Bone marrow (tissue), 2 donors: ENCODE measurements around the gene SLX4IP.

ENCODE experiments used
- DNase-seq, 2 donors: peaks; one replicate each; lab custom pipeline; 2025; lab: John Stamatoyannopoulos, UW

Gene SLX4IP

DNA sequence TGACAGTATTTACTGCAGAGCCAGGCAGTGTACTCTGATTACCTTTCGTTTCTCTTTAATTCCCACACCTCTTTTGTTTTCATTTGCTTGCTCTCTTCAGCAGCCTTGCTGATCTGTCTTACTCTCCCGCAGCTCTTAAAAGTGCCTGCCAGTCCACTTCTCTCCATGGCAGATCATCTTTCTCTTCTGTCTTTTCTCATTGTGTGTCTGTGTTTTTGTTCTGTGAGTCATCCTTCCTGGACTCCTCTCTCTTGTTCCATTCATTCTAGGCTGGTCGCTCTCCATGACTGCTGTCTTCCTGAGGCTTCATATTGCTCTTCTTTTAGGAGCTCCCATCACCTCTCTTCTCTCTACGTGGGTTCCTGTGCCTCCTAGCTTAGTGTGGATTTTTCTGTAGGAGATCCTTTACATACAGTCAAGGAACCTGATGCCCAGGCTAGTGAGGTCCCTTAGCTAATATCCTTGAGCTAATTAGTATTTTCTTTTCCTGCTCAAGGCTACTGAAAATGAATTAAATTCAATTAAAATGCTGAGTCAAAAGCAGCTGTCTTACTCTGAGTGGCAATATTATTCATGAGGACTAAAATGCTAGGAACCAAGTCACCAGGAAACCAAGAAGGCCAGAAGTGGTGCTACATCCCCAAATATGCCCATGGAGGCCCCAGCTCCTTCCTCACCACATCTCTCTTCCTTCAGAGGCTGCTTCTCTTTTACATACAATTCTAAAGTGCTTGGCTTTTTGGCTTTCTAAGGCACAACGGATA is 86.1 kb downstream of the SLX4IP start:
- peak in 1 of 2 donors; percentile 75 for DNase-seq

- DNase-seq: no peak
Observed at GRCh38 chr20:10521836-10522235, 86.7 kb downstream of the SLX4IP start.

- no peak for DNase-seq
Observed at GRCh38 chr20:10522328-10522727, 87.2 kb downstream of the SLX4IP start.

GRCh38 chr20:10523443-10523842 is 88.3 kb downstream of the SLX4IP start:
- no peak for DNase-seq

DNA sequence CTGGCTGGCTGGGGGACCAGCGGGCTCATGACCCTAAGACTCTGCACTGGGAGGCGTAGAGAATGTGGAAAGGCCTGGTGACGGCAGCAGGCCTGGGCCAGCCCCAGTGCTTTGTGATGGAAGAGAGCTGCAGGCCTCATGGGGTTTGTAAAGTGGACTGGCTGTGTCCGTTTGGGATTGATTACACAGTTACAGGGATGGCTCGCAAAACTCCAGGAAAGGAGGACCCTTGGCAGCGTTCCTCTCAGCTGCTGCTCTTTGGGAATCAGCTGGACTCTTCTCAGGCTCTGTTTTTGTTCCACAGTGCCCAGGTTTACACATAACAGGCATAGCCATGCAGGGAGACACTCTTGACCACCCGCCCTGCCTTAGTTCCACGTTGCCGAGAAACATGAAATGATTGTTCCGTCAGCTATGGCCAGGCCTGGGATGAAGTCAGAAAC is 89.0 kb downstream of the SLX4IP start:
- DNase-seq: no peak

GRCh38 chr20:10524643-10525042 is 89.5 kb downstream of the SLX4IP start:
- no peak for DNase-seq

- no peak for DNase-seq
Observed at GRCh38 chr20:10527781-10528180, 92.7 kb downstream of the SLX4IP start.

DNA sequence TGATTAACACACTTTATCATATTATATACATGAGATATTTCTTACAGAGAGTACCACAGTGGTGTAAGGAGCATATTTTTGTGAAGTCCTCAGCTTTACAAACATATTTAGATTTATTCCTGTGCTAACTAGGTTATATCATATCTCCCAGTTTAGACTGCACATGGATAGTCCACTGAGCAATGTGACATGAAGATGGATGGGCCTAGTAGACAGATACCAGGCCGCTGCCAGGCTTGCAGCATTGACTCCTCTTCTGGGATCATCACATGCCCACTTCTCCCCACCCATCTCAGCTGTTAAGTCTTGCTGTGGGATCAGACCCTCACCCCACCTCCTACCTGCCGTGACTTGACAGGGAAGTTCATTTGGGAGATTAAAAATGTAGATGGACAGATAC is 95.8 kb downstream of the SLX4IP start:
- DNase-seq: no peak

DNA sequence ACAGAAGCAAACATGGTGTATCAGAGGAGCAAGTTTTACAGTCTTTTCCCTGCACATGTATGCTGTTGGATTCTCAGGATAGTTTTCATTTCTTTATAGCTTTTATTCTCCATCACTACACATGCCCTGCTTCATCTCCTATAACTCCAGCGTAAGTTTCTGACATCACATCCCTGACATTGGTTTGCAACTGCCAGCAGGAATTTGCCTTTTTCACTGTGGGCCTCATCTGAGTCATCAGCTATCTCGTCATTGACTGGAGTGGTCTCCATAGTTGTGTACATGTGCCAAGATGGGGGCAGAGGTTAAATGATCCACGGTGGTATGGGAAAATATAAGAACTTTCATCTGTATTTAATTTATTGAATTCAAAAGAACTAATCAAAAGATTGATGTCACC is 96.7 kb downstream of the SLX4IP start:
- DNase-seq: no peak

GRCh38 chr20:10532361-10532760 is 97.3 kb downstream of the SLX4IP start:
- no peak for DNase-seq

- no peak for DNase-seq
Observed at GRCh38 chr20:10536531-10536930, 101.4 kb downstream of the SLX4IP start.

GRCh38 chr20:10537850-10538480 is 102.9 kb downstream of the SLX4IP start:
- no peak for DNase-seq

GRCh38 chr20:10538768-10539167 is 103.7 kb downstream of the SLX4IP start:
- DNase-seq: no peak

GRCh38 chr20:10539818-10540553 is 104.9 kb downstream of the SLX4IP start:
- no peak for DNase-seq

DNA sequence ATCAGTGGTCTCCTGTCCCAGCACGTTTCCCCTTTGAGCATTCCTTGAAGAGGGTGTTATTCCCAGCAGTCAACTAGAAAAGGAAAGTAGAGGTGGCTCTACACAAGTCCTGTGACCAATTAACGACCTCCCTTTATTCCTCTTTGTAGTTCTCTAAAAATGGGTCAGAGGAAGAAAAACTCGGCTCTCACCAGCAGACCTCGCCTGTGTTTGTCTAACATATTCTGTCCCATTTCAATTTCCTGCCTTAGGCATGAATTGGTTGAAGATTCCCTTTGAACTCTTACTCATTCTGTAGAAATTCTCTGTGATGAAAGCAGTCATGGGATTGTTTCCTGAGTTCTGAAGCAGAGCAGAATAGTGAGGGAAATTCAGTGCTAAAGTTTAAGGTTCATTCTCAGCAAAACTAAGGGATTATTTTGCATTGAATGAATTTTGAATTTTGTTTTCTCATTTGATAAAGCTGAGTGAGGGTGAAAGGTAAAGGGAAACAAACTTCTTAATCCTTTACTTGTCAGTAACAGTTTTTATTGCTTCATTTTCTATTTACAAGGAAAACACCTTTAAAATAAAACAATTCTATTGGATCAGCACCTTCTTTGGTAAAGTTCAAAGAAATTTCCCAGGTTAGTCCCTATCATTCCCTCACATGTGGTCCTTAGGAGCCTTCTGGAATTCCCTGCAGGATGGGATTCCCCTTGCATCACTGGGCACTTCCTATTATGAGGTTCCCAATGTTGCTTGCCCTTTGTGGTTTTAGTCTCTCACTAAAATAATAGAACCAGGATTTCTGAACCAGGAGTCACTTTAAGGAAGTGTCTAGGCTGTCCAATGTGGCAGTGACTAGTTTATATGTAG is 105.8 kb downstream of the SLX4IP start:
- peak in 1 of 2 donors; percentile 5 for DNase-seq

- no peak for DNase-seq
Observed at GRCh38 chr20:10541668-10542411, 106.7 kb downstream of the SLX4IP start.

GRCh38 chr20:10542442-10542841 is 107.3 kb downstream of the SLX4IP start:
- DNase-seq: no peak

DNA sequence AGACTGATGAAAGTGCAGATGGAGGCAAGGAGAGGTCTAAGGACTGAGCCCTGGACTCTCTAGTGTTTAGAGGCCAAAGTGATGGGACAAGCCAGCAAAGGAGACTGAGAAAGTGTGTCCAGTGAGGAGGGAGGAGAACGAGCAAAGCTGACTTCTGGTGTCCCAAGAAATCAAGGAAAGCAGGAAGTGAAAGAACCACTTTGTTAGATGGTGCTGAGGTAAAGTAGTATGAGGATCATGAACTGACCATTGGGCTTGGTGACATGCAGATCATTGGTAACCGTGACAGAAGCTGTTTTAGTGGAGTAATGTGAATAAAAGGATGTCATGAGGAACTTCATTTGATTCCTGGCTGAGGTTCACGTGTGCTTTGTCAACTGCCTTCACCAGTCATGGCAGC is 108.4 kb downstream of the SLX4IP start:
- no peak for DNase-seq

DNA sequence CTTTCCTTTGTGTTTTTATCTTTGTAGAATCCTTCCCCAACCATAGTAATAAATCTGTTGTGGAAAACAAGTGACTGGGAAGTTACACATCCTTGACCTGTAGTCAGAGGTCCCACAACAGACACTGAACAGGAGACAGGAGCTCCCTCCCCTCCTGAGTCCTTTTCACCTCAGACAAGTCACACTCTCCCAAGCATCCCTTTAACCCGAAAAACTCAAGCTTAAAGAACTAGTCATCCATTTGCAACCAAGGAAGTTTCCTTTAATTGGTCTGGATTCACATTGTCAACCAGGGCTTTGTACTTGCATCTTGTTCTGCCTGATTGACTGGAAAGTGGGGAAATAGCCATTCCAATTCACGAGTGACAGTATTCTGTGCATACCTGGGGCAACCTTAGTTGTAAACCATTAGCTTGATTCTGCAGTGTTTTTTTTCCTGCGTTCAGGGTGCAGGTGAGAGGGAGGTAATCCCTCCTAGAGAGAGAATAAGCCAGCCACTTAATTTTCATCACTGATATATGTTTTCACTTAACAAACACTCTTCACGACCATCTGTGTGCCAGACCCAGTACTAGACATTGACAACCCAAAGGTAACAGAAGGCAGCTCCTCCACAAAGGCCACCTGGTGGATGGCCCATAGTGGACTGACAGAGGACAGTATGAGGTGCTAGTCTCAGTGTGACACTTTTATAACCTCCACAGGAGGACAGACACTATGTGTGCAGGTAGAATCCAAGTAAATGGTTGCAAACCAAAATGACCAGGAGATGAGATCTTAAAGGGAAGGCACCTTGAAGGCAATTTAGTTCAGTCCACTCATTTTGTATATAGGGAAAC is 112.4 kb downstream of the SLX4IP start:
- DNase-seq: no peak

DNA sequence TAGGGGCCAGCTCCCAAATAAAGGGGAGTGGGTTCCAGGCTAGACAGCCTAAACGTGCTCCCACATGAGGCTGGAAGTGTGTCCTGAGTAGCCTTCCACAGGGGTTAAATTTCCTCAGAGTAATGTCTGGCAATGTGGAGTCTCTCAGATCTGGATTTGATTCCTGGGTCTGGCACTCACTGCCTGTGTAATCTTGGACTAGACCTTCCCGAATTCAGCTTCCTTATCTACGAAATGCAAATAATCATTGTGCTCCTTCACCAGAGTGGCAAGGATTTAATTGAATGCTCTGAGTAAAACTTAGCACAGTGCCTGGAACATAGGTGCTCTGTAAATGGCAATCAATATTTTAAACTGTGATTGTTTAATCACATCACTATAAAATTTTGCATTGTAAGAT is 114.4 kb downstream of the SLX4IP start:
- no peak for DNase-seq
